Stimulated activated memory B cell treated with anti-CD40 and anti-IgM and Interleukin-4, amounts not matched to agents 10 μg/mL and 1 μg/mL and 100 μg/mL, for 72 hours (primary cell): ENCODE measurements around the gene QSER1.
"Not testable (repeated sequence)": the region's sequence is repeated elsewhere in the genome, so short reads cannot be mapped to it uniquely, and the experiment has no call there.

ENCODE experiments used
- ATAC-seq: fragments of 150-1000 bp; cut with Tn5 transposase; 2 replicates; pipeline ENCODE4 v1.10.0; 2021
- H3K27ac Mint-ChIP-seq: one replicate; pipeline ENCODE4 v1.8.0; 2022; ENCODE audit warnings: mild to moderate bottlenecking, mixed read lengths
- H3K27me3 Mint-ChIP-seq: one replicate; pipeline ENCODE4 v1.8.0; 2022; ENCODE audit warnings: mixed read lengths
- H3K36me3 Mint-ChIP-seq: one replicate; pipeline ENCODE4 v1.8.0; 2022; ENCODE audit warnings: mixed read lengths
- H3K4me1 Mint-ChIP-seq: one replicate; pipeline ENCODE4 v1.8.0; 2022; ENCODE audit warnings: mixed read lengths
- H3K4me3 Mint-ChIP-seq: one replicate; pipeline ENCODE4 v1.8.0; 2022; ENCODE audit warnings: mild to moderate bottlenecking, moderate library complexity, mixed read lengths
- H3K9me3 Mint-ChIP-seq: one replicate; pipeline ENCODE4 v1.8.0; 2022; ENCODE audit warnings: mixed read lengths

QSER1 gene

GRCh38 chr11:33021501-33021900 lies 128.9 kb downstream of the QSER1 start:
- Mint-ChIP-seq H3K4me1 (no peaks in the 10 kb centered on the region), H3K36me3 (no peaks in the 10 kb centered on the region), H3K9me3 (no peaks in the 10 kb centered on the region), H3K4me3 (no peak overlapping the region), H3K27me3 (peaks cover 43% of the 10 kb centered on the region), H3K27ac (no peak overlapping the region)
- no peak for ATAC-seq

- peaks cover 43% of the 10 kb centered on the region for H3K27me3 Mint-ChIP-seq
- H3K36me3 Mint-ChIP-seq: no peaks in the 10 kb centered on the region
- no peak for ATAC-seq
These were observed 129.3 kb downstream of the QSER1 start for GRCh38 chr11:33021937-33022336.

GRCh38 chr11:33025339-33025722 lies 132.7 kb downstream of the QSER1 start:
- no peaks in the 10 kb centered on the region for H3K9me3 Mint-ChIP-seq
- H3K4me3 Mint-ChIP-seq: no peak overlapping the region
- H3K27ac Mint-ChIP-seq: no peak overlapping the region
- peaks cover 31% of the 10 kb centered on the region for H3K27me3 Mint-ChIP-seq
- no peaks in the 10 kb centered on the region for H3K4me1 Mint-ChIP-seq
- ATAC-seq: no peak
- no peaks in the 10 kb centered on the region for H3K36me3 Mint-ChIP-seq

More at GRCh38 chr11:33021937-33022336, 129.3 kb downstream of the QSER1 start:
- H3K4me3 Mint-ChIP-seq: no peak overlapping the region
- H3K27ac Mint-ChIP-seq: no peak overlapping the region
- no peaks in the 10 kb centered on the region for H3K4me1 Mint-ChIP-seq
- no peaks in the 10 kb centered on the region for H3K9me3 Mint-ChIP-seq

DNA sequence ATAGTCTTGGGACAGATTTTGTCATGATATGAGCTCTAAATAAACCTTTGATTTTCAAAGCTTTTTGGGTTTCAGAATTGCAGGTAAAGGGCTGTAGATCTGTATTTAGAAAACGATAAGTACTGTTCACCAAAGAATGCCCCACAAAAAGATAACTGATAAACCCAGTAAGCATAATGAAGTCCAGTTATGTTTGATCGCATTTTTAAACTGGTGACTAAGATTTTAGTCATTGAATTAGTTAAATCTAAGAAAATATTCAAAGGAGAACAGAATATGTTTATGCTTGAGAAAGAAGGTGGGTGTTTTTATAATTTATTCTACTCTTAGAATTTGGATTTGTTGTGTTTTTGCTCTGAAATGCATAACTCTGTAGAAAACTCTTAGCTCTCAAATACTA lies 134.6 kb downstream of the QSER1 start:
- Mint-ChIP-seq H3K36me3 (no peaks in the 10 kb centered on the region), H3K27me3 (peaks cover 25% of the 10 kb centered on the region), H3K9me3 (no peaks in the 10 kb centered on the region), H3K27ac (no peak overlapping the region), H3K4me1 (no peaks in the 10 kb centered on the region), H3K4me3 (no peak overlapping the region)
- ATAC-seq: no peak

DNA sequence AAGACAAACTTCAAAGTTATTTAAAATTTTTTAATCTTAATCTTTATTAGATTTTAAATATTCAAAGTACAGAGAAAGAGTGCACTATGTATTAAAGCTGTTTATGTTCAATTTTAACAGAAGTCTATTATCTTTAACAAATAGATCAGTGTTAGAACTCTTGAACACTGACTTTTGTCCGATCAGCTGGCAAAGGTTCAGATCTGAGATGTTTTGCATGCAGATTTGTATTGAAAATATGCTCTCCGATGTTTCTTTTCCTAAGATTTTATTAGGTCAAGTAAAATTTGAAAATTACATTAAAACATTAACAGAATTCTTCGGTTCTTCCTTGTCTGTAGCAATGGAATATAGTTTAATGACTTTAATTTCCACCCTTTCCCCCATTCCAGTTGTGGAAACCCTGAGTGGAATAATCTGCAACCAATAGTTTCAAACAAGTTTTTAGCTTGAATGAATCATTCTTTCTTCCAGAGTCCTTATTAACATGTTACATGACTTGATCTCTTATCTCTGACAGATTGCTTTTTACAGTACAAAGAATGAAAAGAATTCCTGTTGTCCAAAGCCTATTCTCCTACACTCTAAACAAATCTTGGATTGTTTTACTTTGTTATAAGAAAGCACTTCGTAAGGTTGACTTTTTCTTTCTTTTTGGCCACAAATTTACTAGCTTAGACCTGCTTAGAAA lies 135.4 kb downstream of the QSER1 start:
- ATAC-seq: no peak
- Mint-ChIP-seq H3K4me1 (no peaks in the 10 kb centered on the region), H3K27me3 (peaks cover 33% of the 10 kb centered on the region), H3K36me3 (no peaks in the 10 kb centered on the region), H3K4me3 (no peak overlapping the region), H3K27ac (no peak overlapping the region), H3K9me3 (no peaks in the 10 kb centered on the region)

DNA sequence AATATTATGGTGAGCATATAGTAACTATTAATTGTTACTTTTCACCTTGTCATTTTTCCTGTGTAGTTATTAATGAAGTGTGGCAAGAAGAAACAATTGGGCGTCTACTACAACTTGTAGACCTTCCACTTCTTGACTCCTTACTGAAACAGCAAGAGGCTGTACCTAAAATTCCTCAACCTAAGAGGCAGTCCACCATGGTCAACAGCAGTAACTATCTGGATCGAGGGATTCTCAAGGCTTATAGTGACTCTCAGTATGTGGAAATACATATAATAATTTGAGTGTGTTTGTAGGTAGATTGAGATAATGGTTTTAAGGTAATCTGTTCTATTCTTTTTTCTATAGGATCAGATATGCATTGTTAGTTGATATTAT lies 135.9 kb downstream of the QSER1 start:
- Mint-ChIP-seq H3K27ac (no peak overlapping the region), H3K4me1 (no peaks in the 10 kb centered on the region), H3K9me3 (no peaks in the 10 kb centered on the region), H3K4me3 (no peak overlapping the region), H3K36me3 (no peaks in the 10 kb centered on the region), H3K27me3 (peaks cover 34% of the 10 kb centered on the region)
- no peak for ATAC-seq

GRCh38 chr11:33029218-33029617 lies 136.6 kb downstream of the QSER1 start:
- H3K36me3 Mint-ChIP-seq, H3K4me3 Mint-ChIP-seq, ATAC-seq, H3K9me3 Mint-ChIP-seq, H3K4me1 Mint-ChIP-seq, H3K27ac Mint-ChIP-seq: not testable (repeated sequence)
- peaks cover 34% of the 10 kb centered on the region for H3K27me3 Mint-ChIP-seq
